Keratinocyte (primary cell): ENCODE results near the gene WWC1.

ENCODE experiments used
- CTCF ChIP-seq, 3 experiments: IDR thresholded peaks in 1 of 3; conservative IDR thresholded peaks in 1 of 3; optimal IDR thresholded peaks in 1 of 3; 2 replicates in 2 of 3; 3 replicates in 1 of 3; pipeline versions ENCODE3 to v1.5.1; 2011; ENCODE audit warnings: low read length in 3 of 3, mild to moderate bottlenecking in 3 of 3, moderate library complexity in 2 of 3, control low read depth in 1 of 3, inconsistent platforms in 1 of 3; ENCODE audit not compliant: insufficient read depth in 2 of 3; ENCODE audit errors: extremely low read depth in 1 of 3
- EZH2 ChIP-seq: IDR thresholded peaks from one replicate; pipeline ENCODE4 v1.6.1; 2012; ENCODE audit warnings: inconsistent platforms, mild to moderate bottlenecking, low read length, moderate library complexity

GRCh38 chr5:168341178-168341577 lies 49.7 kb downstream of the WWC1 start:
- no peak for TF ChIP-seq CTCF (optimal IDR thresholded peaks at IDR 0.05 in 1 of 3, IDR thresholded peaks at IDR 0.05 in 1 of 3, conservative IDR thresholded peaks at IDR 0.05 in 1 of 3; ENCODE audit: extremely low read depth in 1 of 3, insufficient read depth in 2 of 3, low read length in 3 of 3)
- TF ChIP-seq EZH2 = no peak
